GM23338 (cell line): ENCODE measurements around the gene SSNA1. TPM values are rescaled to one million over a fixed set of nuclear protein-coding genes. Genes with fewer than 3 reads are reported as not detected.

Source experiments
- ATAC-seq: fragments of 200-7000 bp; cut with Tn5 transposase; 3 replicates; pipeline ENCODE4 v1.9.1; 2020
- DNase-seq: peaks from one replicate; pipeline ENCODE4 v3.0.0-alpha.2; 2015; ENCODE audit warnings: low spot score
- H2AFZ ChIP-seq: fragments of 200-600 bp; sonication (generic); 2 replicates; pipeline ENCODE4 v1.8.0; 2016; ENCODE audit warnings: antibody characterized with exemption, mild to moderate bottlenecking, moderate library complexity
- H3F3A ChIP-seq: fragments of 200-600 bp; sonication (generic); replicated peaks from 2 replicates; pipeline ENCODE4 v1.8.0; 2017; ENCODE audit warnings: antibody characterized with exemption, mixed run types, low read depth
- H3K27ac ChIP-seq: fragments of 200-600 bp; sonication (generic); 2 replicates; pipeline ENCODE4 v1.6.1; 2016; ENCODE audit warnings: low read depth
- H3K27me3 ChIP-seq: fragments of 200-600 bp; sonication (generic); 2 replicates; pipeline ENCODE4 v1.8.0; 2016; ENCODE audit warnings: mild to moderate bottlenecking, mixed run types, moderate library complexity; ENCODE audit not compliant: insufficient read depth
- H3K36me3 ChIP-seq: fragments of 200-600 bp; sonication (generic); 2 replicates; pipeline ENCODE4 v1.8.0; 2016; ENCODE audit warnings: mild to moderate bottlenecking; ENCODE audit not compliant: insufficient read depth
- H3K4me1 ChIP-seq: fragments of 200-600 bp; sonication (generic); 2 replicates; pipeline ENCODE4 v1.8.0; 2016; ENCODE audit warnings: mild to moderate bottlenecking, moderate library complexity; ENCODE audit not compliant: insufficient read depth
- H3K4me2 ChIP-seq: fragments of 200-600 bp; sonication (generic); 2 replicates; pipeline ENCODE4 v1.7.1; 2017; ENCODE audit warnings: mixed run types
- H3K4me3 ChIP-seq: fragments of 200-600 bp; sonication (generic); 2 replicates; pipeline ENCODE4 v1.6.1; 2016; ENCODE audit warnings: mixed run types
- H3K79me2 ChIP-seq: fragments of 200-600 bp; sonication (generic); replicated peaks from 2 replicates; pipeline ENCODE4 v1.8.0; 2017; ENCODE audit warnings: mild to moderate bottlenecking; ENCODE audit not compliant: insufficient read depth
- H3K9me2 ChIP-seq: fragments of 200-600 bp; sonication (generic); 2 replicates; pipeline ENCODE4 v1.8.0; 2017; ENCODE audit not compliant: insufficient read depth
- H4K20me1 ChIP-seq: fragments of 200-600 bp; sonication (generic); replicated peaks from 2 replicates; pipeline ENCODE4 v1.8.0; 2017; ENCODE audit warnings: mild to moderate bottlenecking; ENCODE audit not compliant: insufficient read depth
- H3K27ac Mint-ChIP-seq: 2 replicates; pipeline ENCODE4 v1.8.0; 2020; ENCODE audit warnings: inconsistent platforms, mild to moderate bottlenecking, moderate library complexity, mixed read lengths
- H3K27me3 Mint-ChIP-seq: 3 replicates; pipeline ENCODE4 v1.8.0; 2022; ENCODE audit warnings: low read depth, mild to moderate bottlenecking, moderate library complexity, mixed read lengths, inconsistent platforms; ENCODE audit not compliant: insufficient read depth, poor library complexity
- H3K36me3 Mint-ChIP-seq: 3 replicates; pipeline ENCODE4 v1.8.0; 2021; ENCODE audit warnings: low read depth, mild to moderate bottlenecking, inconsistent platforms, moderate library complexity, mixed read lengths
- H3K4me1 Mint-ChIP-seq: 3 replicates; pipeline ENCODE4 v1.8.0; 2020; ENCODE audit warnings: mild to moderate bottlenecking, inconsistent platforms, mixed read lengths
- H3K4me3 Mint-ChIP-seq: 3 replicates; pipeline ENCODE4 v1.8.0; 2021; ENCODE audit warnings: moderate library complexity, mild to moderate bottlenecking, inconsistent platforms, mixed read lengths
- H3K9me3 Mint-ChIP-seq: 3 replicates; pipeline ENCODE4 v1.8.0; 2020; ENCODE audit warnings: moderate library complexity, mild to moderate bottlenecking, inconsistent platforms, mixed read lengths
- CREB1 ChIP-seq: fragments of 250-450 bp; sonication (Bioruptor Pico); IDR thresholded peaks from 2 replicates; pipeline ENCODE4 v1.5.0; 2020; ENCODE audit warnings: low read depth, mild to moderate bottlenecking, moderate library complexity
- CTCF ChIP-seq, 2 experiments: fragments of 200-600 bp in 1 of 2; sonication (generic) in 1 of 2; conservative IDR thresholded peaks; 2 replicates each; pipeline versions ENCODE4 v1.5.1 to v1.6.1; 2016 to 2017; ENCODE audit warnings: antibody characterized with exemption in 2 of 2, low read depth in 2 of 2, mild to moderate bottlenecking in 2 of 2, moderate library complexity in 1 of 2
- ETS1 ChIP-seq: IDR thresholded peaks from 2 replicates; pipeline ENCODE4 v1.6.1; 2016; ENCODE audit warnings: antibody characterized with exemption
- EZH2 ChIP-seq: fragments of 200-600 bp; sonication (generic); IDR thresholded peaks from one replicate; pipeline ENCODE4 v1.8.0; 2017; ENCODE audit warnings: antibody characterized with exemption, mild to moderate bottlenecking, low read depth; ENCODE audit not compliant: unreplicated experiment
- EZH2phosphoT487 ChIP-seq: fragments of 200-600 bp; sonication (generic); IDR thresholded peaks from one replicate; pipeline ENCODE4 v1.8.1; 2018; ENCODE audit warnings: antibody characterized with exemption; ENCODE audit not compliant: unreplicated experiment
- JUNB ChIP-seq: IDR thresholded peaks from one replicate; pipeline ENCODE4 v1.6.1; 2016; ENCODE audit warnings: antibody characterized with exemption; ENCODE audit not compliant: unreplicated experiment
- NANOG ChIP-seq: IDR thresholded peaks from 2 replicates; pipeline ENCODE4 v1.6.1; 2016; ENCODE audit warnings: antibody characterized with exemption, borderline replicate concordance
- POLR2AphosphoS5 ChIP-seq: IDR thresholded peaks from 2 replicates; pipeline ENCODE4 v1.6.1; 2016; ENCODE audit warnings: antibody characterized with exemption, low read depth
- REST ChIP-seq: IDR thresholded peaks from one replicate; pipeline ENCODE4 v1.6.1; 2018; ENCODE audit warnings: antibody characterized with exemption; ENCODE audit not compliant: unreplicated experiment
- STAT1 ChIP-seq: IDR thresholded peaks from one replicate; pipeline ENCODE4 v1.6.1; 2016; ENCODE audit warnings: antibody characterized with exemption; ENCODE audit not compliant: unreplicated experiment
- ZNF114 ChIP-seq: fragments of 250-450 bp; sonication (Bioruptor Pico); IDR thresholded peaks from 2 replicates; pipeline ENCODE4 v1.5.0; 2020; ENCODE audit warnings: mild to moderate bottlenecking, moderate library complexity
- ZNF331 ChIP-seq: fragments of 250-450 bp; sonication (Bioruptor Pico); IDR thresholded peaks from 2 replicates; pipeline ENCODE4 v1.5.0; 2020; ENCODE audit warnings: low read depth, mild to moderate bottlenecking, moderate library complexity
- ZNF462 ChIP-seq: fragments of 250-450 bp; sonication (Bioruptor Pico); IDR thresholded peaks from 2 replicates; pipeline ENCODE4 v1.5.0; 2020; ENCODE audit warnings: mild to moderate bottlenecking, moderate library complexity
- polyA plus RNA-seq: library from polyadenylated mRNA; unstranded; fragments of >200 nt; fragmentation: Nextera tagmentation; extraction: Ambion mirVana; gene quantifications from 2 replicates; pipeline ENCODE4 v1.2.1, GENCODE V29; 2016
- total RNA-seq: library from RNA; depleted of rRNA; stranded (reverse); fragments of >200 nt; shearing (Covaris generic); gene quantifications from 2 replicates; pipeline ENCODE4 v1.2.3, GENCODE V29; 2014

SSNA1 gene
- total and polyA plus RNA-seq, 2 experiments from 2014 or later: 132 to 154 TPM

- Histone ChIP-seq H3K9me2 (no peaks in the 10 kb centered on the region), H2AFZ (no peak overlapping the region), H3K4me3 (no peak overlapping the region), H3F3A (no peaks in the 10 kb centered on the region), H3K4me2 (no peak overlapping the region), H3K27me3 (no peaks in the 10 kb centered on the region), H4K20me1 (no peaks in the 10 kb centered on the region), H3K36me3 (no peaks in the 10 kb centered on the region), H3K79me2 (no peaks in the 10 kb centered on the region), H3K27ac (no peak overlapping the region), H3K4me1 (peaks cover 7% of the 10 kb centered on the region; the same call in 1 of the 2 replicates)
- Mint-ChIP-seq H3K36me3 (no peaks in the 10 kb centered on the region), H3K27ac (no peak overlapping the region), H3K27me3 (peaks cover 6% of the 10 kb centered on the region), H3K4me3 (no peak overlapping the region), H3K4me1 (peaks cover 10% of the 10 kb centered on the region; the same call in 2 of the 3 replicates), H3K9me3 (no peaks in the 10 kb centered on the region)
- no peak for DNase-seq
- no peak for ATAC-seq
- no peak for TF ChIP-seq ETS1
- TF ChIP-seq REST: no peak
- no peak for TF ChIP-seq ZNF114 (CRISPR knock-in tag)
- TF ChIP-seq ZNF462 (CRISPR knock-in tag): no peak
- no peak for TF ChIP-seq EZH2phosphoT487
- no peak for TF ChIP-seq JUNB
- no peak for TF ChIP-seq ZNF331
- TF ChIP-seq STAT1: no peak
- TF ChIP-seq POLR2AphosphoS5: no peak
- no peak for TF ChIP-seq EZH2
- no peak for TF ChIP-seq NANOG
- no peak for TF ChIP-seq CTCF (conservative IDR thresholded peaks at IDR 0.05; ENCODE audit: low read depth in 2 of 2)
- no peak for TF ChIP-seq CREB1 (CRISPR knock-in tag)
These were observed 44.0 kb downstream of the SSNA1 start for GRCh38 chr9:137232510-137232909.
